HG03521 (cell line): ENCODE results near the gene CLCN2.

Experiments used
- ATAC-seq: cut with Tn5 transposase; IDR thresholded peaks from one replicate; pipeline ENCODE4 v1.9.1; 2021; ENCODE audit warnings: mild to moderate bottlenecking, moderate library complexity; ENCODE audit not compliant: unreplicated experiment

The CLCN2 gene

DNA sequence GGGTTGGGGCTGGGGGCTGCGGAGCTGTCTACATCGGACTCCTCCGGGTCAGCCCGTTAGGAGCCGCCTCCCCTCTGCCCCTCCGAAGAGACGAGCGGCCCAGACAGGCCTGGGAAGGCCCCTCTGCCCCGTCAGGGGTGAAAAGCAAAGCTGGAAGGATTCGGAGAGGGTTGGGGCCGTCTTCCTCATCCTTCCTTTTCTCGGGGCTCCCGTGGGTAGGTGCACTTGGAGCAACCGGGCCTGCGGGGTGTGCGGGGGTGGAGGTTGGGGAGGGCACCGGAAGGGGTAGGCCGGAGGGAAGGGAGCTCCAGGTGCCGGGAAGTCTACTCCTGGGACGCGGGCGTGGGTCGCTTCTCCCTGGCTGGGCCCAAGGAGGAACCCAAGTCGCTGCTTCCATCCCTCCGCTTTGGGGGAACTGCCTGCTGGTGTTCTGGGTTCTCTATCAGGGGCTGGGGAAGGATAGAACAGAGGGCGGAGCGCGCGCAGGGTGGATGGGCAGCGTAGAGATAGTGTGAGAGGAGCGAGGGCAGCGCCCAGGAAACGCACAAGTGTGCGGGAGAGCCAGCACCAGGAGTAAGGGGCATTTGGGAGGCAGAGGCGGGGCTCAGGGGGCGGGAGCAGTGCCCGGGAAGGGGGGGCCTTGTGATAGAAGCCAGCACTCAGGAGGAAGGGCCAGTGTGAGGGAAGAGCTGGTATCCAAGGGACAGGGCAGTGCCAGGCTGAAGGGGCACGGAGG lies 695 bp upstream of the CLCN2 start:
- no peak for ATAC-seq

DNA sequence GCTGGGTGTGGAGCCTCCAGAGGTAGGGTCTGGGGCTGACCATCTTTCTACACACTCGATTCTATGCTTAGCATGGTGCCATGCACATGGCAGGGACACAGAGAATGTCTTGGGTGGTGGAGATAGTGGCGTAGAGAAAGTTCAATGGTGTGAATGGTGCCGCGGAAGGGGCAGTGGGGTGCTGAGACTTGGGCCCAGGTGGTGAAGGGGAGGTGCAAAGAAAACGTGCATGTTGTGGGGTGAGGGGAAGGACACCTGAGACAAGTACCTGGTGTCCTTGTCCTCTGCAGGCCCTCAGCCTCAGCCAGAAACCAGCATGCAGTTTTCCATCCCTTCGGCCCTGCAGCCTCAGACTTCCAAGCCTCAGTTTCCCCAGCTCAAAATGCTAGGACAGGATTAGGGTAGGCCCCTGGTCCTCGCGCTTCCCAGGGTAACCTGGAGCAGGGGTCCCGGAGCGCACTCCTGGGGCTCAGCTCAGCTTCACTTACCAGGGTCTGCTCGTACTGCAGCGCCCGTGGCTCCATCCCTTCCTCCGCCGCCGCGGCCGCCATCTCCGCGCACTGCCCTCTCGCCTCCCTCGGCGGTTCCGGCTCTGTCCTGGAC lies 375 bp downstream of the CLCN2 start:
- ATAC-seq: no peak

DNA sequence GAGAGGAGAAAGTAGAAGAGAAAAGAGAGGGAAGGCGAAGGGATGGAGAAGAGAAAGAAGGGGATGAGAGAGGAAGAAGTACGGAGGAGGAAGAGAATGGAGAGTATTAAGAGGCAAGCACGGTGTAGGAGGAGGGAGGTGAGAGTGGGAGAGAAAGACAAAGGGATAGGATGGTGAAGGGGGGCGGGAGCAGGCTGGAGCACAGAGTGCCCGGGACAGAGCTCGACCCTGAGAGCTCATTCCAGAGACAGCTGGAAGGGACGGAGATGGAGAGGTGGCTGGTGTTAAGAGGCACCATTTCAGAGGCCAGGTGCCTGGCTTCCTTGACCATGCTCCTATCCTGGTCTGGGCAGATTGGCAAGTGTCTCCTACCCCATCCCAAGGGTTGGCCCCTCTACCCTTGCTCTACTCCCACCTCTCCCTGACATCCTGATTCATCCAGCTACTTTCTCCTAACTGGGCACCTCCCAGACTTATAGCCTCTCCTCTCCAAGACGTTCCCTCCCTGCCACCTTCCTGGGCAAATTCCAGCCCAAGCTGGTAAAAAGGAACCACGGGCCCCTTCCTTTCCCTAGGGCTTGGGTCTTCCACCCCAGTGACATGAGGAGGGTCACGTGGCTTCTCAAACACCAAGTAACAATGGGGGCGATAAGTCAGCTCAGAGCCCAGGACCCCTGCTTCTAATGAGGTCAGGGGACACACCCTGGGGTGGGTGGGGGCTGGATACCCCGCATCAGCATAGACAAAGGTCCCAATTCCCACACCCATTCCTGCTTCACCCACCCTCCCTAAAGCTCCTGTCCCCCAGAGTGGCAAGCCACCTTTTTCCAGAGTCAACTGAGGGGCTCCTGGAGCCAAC lies 1.1 kb downstream of the CLCN2 start:
- ATAC-seq: no peak

DNA sequence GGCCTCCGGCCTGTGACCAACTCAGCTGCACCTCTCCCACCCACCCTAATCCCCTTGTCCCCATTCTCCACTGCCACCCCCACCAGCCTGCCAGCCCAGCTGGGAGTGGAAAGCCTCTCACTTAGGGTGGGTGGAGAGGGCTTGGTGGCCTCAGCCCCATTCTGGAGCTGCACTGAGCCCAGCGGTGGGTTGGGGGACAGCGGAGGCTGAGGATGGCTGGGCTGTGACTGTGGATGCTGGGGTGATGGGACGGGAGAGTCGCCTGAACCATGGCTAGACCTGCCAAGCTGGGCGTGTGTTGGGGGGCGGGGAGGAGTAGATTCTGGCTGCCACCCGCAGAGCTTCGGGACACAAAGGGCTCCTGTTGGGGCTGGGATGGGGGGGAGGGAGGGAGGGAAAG lies 1.8 kb downstream of the CLCN2 start:
- ATAC-seq: no peak

DNA sequence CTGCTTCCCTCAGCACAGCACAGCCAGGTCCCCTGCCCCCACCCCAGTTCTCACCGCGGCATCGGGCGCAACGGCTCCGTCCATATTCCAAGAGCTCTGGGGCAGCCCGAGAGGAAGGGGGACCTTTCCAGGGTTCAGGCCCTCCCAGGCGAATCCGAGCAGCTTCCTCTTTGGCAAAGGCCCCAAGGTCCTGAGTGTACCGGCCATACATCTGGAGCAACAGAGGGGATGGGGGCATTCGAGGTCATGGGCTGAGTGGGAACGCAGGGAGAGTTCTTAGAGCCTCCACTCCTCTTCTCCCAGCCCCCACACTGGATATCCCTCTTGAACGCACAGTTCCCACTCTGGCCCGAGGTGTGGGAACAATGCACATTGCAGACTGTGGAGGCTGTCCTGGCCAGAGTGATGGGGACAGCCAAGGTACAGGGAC lies 2.5 kb downstream of the CLCN2 start:
- ATAC-seq: no peak

DNA sequence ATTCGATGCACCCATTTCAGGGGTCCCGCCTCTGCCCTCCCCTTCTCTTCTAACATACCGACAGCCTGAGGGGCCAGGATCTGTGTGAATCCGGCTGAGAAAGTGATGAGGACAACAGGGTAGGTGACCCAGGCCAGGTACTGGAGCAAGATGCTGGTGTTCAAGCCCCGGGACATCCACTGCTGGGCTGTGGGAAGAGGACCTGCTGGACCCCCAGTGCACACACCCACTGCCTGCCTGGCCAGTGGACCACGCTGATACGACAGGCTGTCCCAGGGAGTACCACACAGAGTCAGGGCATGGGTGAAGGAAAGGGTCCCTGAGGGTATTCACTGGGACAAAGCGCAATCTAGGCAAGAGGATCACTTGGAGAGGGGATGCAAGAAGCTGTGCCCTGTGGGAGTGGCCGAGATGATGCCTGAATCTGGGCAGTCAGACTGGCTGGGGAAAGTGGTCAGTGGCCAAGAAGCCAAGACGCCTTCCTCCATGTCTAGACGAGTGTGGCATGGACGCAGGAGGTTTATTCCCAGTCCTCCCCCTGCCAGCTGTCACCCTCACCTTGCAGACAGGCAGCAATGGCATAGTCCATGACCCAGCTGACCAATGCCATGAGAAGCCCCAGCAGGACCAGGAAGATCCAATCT lies 3.2 kb downstream of the CLCN2 start:
- no peak for ATAC-seq

DNA sequence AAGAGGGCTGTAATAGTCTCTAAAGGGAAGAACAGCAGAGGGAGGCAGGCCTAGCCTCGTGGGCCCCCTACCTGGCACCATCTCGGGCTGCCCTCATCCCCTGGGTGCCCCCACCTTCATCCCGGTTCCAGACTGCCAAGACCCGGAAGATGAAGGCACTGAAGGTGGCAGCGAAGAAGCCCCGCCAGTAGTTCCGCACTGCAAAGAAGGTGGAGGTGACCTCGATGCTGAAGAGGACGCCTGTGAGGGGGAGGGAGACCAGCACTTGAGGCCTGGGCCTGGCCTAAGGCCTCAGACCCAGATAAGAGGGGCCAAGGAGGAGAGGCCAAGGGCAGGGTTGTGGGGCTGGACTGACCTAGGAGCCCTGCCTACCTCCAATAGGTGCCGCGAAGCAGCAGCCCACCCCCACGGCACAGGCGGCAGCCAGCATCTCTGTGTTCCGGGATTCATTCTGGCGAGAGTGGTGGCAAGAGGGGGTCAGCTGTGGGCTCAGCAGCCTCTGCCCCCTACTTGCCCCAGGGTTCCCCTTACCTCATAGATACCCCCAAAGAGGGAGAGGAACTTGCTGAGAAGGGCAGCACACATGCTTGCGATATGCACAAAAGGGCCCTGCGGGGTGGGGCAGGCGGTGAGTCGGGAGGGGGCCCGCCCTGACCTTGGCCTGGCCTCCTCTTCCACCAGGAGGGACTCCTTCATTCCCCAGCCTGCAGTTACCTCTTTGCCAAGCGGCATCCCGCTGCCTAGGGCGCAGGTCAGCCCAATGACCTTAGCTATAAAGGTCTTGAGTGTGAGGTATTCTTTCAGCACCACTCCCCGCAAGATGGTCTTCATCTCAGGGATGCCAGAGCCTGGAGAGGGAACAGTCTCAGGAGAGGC lies 3.9 kb downstream of the CLCN2 start:
- no peak for ATAC-seq

DNA sequence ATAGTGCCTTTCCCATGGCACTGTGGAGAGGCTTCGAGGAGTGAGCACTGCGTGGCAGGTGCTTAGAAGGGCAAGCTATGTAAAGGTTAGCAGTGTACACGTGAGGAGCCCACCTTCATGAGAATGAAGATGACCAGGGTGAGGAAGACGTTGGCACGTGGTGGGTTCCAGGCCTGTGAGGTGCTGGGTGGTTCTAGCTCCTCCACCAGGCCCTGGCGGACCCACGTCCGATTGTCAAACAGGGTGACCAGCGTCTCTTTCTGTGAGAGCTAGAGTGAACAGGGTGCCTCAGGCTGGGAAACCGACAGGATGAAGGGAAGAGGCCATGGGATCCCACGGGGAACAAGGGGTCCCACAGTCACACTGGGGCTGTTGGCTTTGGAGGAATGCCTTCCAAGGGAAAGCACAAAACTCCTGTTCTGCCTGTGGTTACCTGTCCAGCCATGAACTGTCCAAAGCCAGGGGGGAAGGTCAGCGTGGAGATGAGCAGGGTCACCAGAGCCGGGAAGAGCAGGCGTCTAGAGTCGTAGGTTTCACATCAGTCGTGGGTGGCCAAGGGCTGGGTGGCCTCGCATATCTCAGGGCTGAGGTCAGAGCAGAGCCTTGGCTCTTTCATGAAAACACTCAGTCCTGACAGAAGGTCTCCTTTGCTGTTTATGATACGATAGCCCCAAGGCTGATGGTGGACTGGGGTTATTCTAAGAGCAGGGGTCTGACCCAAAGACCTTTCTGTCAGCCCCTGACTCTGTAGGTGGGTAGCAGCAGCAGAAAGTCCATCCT lies 6.0 kb downstream of the CLCN2 start:
- no peak for ATAC-seq

DNA sequence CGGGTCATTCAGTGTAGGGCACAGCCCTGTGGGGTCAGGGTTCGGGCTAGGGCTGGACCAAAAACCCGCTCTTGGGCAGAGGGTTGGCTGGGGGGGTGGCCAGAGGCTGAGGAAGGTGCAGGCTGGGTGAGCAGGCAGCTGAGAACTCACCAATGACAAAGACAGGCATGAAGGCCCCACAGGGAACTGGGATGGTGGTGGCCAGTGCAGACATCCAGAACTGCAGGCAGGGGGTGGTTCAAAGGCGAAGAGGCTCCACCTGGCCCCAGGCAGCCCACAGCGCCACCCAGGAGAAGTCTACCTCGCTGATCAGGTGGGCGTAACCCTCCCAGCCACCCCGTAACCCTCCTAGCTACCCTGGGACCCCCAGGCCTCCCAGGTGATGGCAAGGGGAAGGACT lies 6.7 kb downstream of the CLCN2 start:
- no peak for ATAC-seq

DNA sequence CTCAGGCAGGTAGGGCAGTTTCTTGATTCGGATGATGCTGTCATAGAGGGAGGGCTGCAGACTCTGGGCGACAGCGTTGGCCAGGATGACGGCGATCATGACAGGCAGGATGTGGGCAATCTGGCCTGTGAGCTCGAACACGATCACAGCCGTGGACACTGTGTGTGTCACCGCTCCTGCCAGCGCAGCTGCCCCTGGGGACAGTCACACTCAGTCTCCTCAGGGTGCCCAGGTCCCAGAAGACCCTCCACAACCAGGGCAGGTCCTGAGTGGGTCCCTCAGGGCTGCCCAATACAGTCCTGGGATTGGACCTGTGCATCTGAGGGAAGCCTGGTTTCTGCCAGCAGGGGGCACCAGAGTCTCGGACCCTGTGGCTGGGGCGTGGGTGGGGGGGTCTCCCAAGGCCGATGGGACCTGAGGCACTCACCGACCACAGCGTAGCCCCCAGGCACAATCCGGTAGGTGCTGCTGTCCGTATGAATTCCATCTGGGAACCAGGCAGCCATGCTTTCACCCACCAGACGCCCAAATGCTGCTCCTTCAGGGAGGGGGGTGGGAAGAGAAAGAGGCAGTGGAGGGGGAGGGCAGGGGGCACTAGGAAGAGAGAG lies 7.2 kb downstream of the CLCN2 start:
- ATAC-seq: no peak

DNA sequence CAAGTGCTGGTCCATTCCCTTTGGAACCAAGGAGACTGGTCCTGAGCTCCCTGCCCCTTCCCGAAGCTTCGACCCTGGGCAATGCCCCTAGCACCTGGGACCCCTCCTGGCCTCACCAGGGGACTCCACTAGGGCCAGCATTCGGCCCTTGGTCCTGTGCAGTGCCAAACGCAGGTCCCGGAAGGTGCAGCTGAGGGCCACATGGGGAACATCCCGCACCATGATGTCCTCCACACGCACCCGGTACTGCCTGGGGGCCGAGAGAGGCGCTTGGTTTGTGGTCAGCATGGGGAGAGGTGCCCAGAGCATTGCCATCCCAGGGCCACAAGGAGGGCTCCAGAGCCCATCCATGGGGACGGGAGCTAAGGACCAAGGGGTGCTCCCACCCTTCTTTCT lies 7.9 kb downstream of the CLCN2 start:
- ATAC-seq: no peak

DNA sequence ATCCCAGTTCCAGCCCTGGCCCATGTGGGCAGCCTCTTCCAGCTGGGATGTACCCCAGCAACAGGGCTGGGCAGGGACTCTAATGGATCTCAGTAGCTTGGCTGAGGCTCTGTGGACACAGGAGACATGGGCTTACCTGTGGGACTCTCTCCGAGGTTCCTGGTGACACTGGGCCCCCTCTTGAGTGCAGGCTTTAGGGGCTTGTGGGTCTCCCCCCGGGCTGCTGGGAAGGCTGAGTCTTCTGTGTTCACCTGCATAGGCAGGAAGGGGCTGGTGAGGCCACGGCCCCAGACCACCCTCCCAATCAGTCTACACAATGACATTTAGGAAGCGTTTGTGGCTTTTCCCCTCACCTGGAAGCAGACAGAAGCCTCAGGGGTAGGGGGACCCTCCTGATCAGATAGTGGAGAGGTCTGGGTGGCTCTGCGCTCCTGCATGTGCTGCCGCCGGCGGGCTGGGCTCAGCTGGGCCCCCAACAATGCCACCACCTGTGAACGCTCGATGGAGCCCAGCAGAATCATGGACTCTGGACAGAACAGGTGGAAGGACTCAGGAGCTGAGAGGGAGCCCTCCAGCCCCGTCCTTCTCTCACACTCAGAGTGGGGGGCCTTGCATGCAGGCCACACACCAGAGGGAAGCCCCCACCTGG lies 8.4 kb downstream of the CLCN2 start:
- ATAC-seq: no peak

DNA sequence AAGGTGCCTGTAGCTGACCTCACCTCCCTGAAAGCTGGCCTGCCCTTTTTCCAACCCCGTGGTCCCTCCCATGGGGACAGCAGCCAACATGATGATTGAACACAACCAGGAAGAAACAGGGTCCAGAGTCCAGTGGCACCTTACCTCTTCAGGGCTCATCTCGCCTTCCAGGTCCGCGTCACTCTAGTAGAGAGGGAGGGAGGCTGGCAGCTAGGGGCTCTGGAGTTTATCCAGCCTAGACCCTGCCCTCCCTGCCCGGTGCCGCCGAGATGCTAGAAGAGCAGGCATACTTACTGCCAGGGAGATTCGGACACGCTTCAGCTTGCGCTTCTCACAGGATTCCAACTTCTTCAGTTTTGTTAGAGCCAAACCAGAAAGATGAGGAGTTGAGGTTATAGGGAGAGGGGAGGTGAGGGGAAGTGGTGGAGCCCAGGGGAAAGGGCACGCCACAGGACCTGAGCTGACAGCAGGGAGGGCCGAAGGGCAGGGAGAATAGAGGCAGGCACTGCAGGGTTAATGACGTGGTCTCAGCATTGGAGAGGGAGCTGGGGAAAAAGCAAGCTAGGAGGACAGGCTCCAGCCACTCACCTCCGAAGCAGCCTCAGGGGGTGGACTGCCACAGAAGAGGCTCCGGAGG lies 9.1 kb downstream of the CLCN2 start:
- no peak for ATAC-seq

DNA sequence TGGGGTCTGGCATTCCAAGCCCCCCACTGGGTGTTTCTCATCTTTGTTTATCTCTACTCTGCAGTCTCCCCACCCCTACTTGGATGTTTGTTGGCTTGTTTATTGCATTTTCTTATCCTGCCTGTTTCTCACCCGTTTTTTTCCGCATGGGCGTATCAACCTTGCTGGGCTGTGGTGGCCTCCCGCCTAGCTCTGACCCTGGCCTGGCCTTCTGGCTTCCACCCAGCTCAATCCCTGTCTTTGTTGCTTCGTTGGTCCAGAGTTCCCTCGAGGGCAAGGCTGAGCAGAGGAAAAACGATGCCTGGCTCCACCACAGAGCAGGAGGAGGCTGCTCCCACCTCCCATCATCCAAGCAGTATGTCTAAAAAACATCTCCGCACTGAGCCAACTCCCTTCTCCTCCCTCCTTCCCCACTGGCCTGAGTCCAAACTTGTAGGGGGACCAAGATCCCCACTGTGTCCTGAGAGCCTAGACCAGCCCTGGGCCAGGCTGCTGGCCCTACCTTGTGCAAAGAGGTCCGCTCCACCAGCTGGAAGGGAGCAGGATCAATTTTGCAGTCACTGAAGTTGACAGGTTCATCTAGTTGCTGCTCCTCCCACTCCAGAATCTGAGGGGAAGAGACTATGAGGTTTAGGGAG lies 9.8 kb downstream of the CLCN2 start:
- no peak for ATAC-seq

DNA sequence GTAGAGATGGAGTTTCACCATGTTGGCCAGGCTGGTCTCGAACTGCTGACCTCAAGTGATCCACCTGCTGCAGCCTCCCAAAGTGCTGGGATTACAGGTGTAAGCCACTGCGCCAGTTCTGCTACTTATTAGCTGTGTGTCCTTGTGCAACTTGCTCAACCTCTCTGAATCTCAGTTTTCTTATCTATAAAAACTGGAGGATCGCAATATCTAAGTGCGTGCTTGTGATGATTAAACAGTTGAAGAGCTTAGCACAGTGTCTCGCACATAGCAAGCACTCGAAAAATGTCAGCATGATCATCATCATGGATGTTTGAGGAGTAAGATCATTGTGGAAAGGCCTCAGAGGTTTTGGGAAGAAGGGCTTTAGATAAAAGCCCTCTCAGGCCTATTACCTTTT lies 10.8 kb downstream of the CLCN2 start:
- no peak for ATAC-seq

DNA sequence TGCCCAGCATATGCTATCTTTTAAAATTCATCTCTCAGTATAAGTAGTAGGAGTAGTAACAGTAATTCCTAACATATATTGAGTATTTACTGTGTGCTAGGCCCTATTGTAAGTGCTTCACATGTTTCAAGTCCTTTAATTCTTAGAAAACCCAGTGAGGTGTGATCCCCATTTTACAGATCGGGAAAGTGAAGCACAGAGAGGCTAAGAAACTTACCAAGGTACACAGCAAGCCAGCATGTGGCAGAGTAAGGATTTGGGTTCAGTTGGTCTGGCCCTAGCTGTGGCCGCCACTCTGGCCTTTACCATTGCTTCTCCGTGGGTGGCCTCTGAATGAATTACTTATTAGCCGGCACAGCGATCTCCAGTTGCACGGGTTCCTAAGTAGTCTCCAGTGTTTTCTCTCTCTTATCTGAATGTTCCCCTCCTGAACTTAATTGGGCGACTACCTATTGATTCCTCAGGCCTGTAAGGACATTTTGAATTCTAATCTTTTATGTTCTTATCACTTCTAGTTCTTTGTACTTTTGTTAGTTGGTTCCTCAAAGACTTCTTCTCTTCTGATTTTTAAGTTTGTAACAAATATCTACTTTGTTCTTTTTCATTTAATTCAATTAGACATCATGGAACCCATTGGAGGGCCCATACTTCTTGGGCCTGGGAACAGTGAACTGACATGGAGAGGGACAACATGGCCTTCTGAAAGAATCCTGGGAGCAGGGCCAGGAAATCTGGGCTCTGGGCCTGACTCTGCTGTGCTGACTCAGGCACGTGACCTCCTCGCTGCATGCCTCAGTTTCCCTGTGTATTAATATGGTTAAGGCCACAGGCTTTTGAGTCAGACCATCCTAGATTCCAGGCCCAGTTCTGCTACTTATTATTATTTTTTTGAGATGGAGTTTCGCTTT lies 11.6 kb downstream of the CLCN2 start:
- ATAC-seq: no peak

DNA sequence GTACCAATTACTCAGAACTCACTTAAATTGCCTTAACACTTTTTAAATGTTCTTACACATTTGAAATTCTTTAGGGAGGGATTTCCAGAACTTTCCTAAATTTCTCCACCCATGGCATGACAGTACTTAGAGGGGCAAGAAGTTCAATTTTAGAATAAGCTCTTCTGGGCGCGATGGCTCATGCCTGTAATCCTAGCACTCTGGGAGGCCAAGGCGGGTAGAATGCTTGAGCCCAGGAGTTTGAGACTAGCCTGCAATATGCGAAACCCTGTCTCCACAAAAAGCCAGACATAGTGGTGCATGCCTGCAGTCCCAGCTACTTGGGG lies 13.4 kb downstream of the CLCN2 start:
- ATAC-seq: no peak
